Measurements from ENCODE around the gene C16orf96. TPM values are rescaled to one million over a fixed set of nuclear protein-coding genes. Genes with fewer than 3 reads are reported as not detected.

C16orf96 gene
- total and polyA plus RNA-seq, 4 donors: 0.06 to 0.25 (median 0.08) TPM

DNA sequence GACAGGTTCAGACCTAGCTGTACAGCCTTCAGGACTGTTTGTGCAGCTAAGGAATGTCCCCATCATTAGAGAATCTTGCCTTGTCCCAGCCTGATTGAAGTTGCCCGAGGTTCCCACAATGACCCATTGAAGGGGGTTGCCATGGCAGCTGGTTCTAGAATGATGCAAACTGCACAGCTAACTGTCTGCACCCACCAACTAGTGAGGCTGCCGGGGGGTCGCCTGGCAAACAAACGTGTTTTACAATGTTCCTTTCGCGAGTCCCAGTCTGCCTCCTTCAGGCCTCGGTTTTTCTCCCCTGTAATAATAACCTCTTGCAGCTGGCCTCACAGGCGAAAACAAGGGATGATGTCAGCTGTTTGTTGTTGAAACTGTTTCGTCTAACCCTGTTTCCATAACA is 5.5 kb downstream of the C16orf96 start (continued):
- TF ChIP-seq, protein P1, sequence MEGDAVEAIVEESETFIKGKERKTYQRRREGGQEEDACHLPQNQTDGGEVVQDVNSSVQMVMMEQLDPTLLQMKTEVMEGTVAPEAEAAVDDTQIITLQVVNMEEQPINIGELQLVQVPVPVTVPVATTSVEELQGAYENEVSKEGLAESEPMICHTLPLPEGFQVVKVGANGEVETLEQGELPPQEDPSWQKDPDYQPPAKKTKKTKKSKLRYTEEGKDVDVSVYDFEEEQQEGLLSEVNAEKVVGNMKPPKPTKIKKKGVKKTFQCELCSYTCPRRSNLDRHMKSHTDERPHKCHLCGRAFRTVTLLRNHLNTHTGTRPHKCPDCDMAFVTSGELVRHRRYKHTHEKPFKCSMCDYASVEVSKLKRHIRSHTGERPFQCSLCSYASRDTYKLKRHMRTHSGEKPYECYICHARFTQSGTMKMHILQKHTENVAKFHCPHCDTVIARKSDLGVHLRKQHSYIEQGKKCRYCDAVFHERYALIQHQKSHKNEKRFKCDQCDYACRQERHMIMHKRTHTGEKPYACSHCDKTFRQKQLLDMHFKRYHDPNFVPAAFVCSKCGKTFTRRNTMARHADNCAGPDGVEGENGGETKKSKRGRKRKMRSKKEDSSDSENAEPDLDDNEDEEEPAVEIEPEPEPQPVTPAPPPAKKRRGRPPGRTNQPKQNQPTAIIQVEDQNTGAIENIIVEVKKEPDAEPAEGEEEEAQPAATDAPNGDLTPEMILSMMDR (IDR thresholded peaks at IDR 0.05; ENCODE audit: low read depth, low read length, missing input control): no peak
- TF ChIP-seq EGR1 (IDR thresholded peaks at IDR 0.05; ENCODE audit: low read depth in 2 of 2) (no peak), SP1 (IDR thresholded peaks at IDR 0.05) (no peak), HNF4G (IDR thresholded peaks at IDR 0.05) (no peak)

DNA sequence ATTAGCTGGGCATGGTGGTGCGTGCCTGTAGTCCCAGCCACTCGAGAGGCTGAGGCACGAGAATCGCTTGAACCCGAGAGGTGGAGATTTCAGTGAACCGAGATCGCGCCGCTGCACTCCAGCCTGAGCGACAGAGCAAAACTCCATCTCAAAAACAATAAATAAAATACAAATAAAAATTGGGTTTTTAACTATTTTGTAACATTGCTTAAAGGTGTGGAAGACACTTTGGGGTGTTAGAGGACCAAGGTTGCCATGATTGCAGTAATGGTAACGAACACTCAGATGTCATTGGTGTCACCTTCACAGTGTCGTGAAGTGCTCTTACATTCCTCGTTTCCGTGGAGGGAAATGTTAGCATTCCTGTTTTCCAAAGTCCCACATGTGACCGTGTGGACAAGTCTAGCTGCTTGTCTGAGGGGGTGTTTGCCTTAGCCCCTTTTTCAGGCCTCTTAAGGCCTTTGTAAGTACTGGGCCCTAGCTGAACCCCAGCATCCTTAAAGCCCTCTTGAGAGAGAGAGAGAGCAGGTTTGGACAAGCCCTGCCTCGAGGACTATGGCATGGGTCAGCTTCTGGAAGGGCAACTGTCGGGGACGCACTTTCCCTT is 8.6 kb downstream of the C16orf96 start:
- 90% methylated on average over 18 of the region's 18 CpGs for WGBS
- H3K27ac ChIP-seq (ENCODE audit: low read depth in 1 of 2, low read length in 2 of 2): no peak overlapping the region
- H3K4me3 ChIP-seq (ENCODE audit: low read depth in 1 of 3, low read length in 3 of 3): no peak overlapping the region
- no peak for DNase-seq (ENCODE audit: low spot score)
- H3K9me3 ChIP-seq (ENCODE audit: control insufficient read depth in 4 of 4, low read length in 3 of 4): no peaks in the 10 kb centered on the region
- no peaks in the 10 kb centered on the region for H3K36me3 ChIP-seq (ENCODE audit: control insufficient read depth in 4 of 4, insufficient read depth in 3 of 4, low read depth in 1 of 4, low read length in 3 of 4)
- TF ChIP-seq HNF4G (IDR thresholded peaks at IDR 0.05) (no peak), JUND (IDR thresholded peaks at IDR 0.05) (no peak), EGR1 (IDR thresholded peaks at IDR 0.05; ENCODE audit: low read depth in 2 of 2) (no peak)
- no peak overlapping the region for H3K9ac ChIP-seq (ENCODE audit: low read depth in 1 of 2, low read length in 2 of 2)
- no peaks in the 10 kb centered on the region for H3K4me1 ChIP-seq (ENCODE audit: control insufficient read depth in 4 of 4, insufficient read depth in 4 of 4, low read length in 3 of 4)
- H3K27me3 ChIP-seq (ENCODE audit: control insufficient read depth in 4 of 4, insufficient read depth in 4 of 4, low read length in 3 of 4): no peaks in the 10 kb centered on the region

DNA sequence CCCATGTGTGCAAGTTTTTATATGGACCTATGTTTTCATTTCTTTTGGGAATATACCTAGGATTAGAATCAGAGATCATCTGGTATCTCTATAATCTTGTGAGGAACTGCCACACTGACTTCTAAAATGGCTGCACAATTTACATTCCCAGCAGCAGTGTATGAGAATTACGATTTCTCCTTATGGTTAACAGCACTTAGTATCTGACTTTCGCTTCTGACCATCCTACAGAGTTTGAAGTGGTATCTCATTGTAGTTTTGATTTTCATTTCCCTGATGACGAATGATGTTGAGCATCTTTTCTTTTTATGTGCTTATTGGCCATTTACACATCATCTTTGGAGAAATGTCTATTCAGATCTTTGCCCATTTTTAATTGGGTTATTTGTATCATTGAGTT is 10.0 kb downstream of the C16orf96 start:
- H3K9me3 ChIP-seq (ENCODE audit: control insufficient read depth in 4 of 4, low read length in 3 of 4): no peaks in the 10 kb centered on the region
- H3K9ac ChIP-seq (ENCODE audit: low read depth in 1 of 2, low read length in 2 of 2): no peak overlapping the region
- TF ChIP-seq TAF1 (conservative IDR thresholded peaks at IDR 0.05) (no peak), HNF4A (conservative IDR thresholded peaks at IDR 0.05) (no peak), HNF4G (IDR thresholded peaks at IDR 0.05) (no peak), JUND (IDR thresholded peaks at IDR 0.05) (no peak), EGR1 (IDR thresholded peaks at IDR 0.05; ENCODE audit: low read depth in 2 of 2) (no peak), NR2F2 (IDR thresholded peaks at IDR 0.05) (no peak), SP1 (IDR thresholded peaks at IDR 0.05) (no peak)
- TF ChIP-seq, protein P2, sequence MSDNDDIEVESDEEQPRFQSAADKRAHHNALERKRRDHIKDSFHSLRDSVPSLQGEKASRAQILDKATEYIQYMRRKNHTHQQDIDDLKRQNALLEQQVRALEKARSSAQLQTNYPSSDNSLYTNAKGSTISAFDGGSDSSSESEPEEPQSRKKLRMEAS (IDR thresholded peaks at IDR 0.05): no peak
- TF ChIP-seq, protein P1 (IDR thresholded peaks at IDR 0.05; ENCODE audit: low read depth, low read length, missing input control): no peak
- TF ChIP-seq, protein P3, sequence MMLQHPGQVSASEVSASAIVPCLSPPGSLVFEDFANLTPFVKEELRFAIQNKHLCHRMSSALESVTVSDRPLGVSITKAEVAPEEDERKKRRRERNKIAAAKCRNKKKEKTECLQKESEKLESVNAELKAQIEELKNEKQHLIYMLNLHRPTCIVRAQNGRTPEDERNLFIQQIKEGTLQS (IDR thresholded peaks at IDR 0.05): no peak
- no peaks in the 10 kb centered on the region for H3K36me3 ChIP-seq (ENCODE audit: control insufficient read depth in 4 of 4, insufficient read depth in 3 of 4, low read depth in 1 of 4, low read length in 3 of 4)
- no peaks in the 10 kb centered on the region for H3K27me3 ChIP-seq (ENCODE audit: control insufficient read depth in 4 of 4, insufficient read depth in 4 of 4, low read length in 3 of 4)
- no peak overlapping the region for H3K4me3 ChIP-seq (ENCODE audit: low read depth in 1 of 3, low read length in 3 of 3)
- 88% methylated on average over 3 of the region's 3 CpGs for WGBS
- DNase-seq (ENCODE audit: low spot score): no peak
- no peaks in the 10 kb centered on the region for H3K4me1 ChIP-seq (ENCODE audit: control insufficient read depth in 4 of 4, insufficient read depth in 4 of 4, low read length in 3 of 4)
- no peak overlapping the region for H3K27ac ChIP-seq (ENCODE audit: low read depth in 1 of 2, low read length in 2 of 2)

DNA sequence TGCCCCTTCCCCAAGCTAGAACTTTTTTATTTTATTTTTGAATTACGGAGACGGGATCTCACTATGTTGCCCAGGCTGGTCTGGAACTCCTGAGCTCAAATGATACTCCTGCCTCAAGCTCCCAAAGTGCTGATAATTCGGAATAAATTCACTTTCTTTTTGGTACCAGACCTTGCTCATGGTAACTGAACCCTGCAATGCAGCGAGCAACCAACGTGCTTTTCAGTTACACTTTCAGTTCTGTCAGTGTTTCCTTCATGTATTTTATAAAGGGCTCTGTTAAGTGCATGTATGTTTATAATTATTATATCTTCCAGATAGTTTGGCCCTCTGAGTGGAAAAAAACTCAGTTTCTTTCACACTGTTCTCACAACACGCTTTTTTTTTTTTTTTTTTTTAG is 13.9 kb downstream of the C16orf96 start:
- DNase-seq (ENCODE audit: low spot score): no peak
- WGBS: 74% methylated on average over 6 of the region's 6 CpGs
- Histone ChIP-seq H3K27ac (ENCODE audit: low read depth in 1 of 2, low read length in 2 of 2) (no peak overlapping the region), H3K4me3 (ENCODE audit: low read depth in 1 of 3, low read length in 3 of 3) (no peak overlapping the region), H3K9ac (ENCODE audit: low read depth in 1 of 2, low read length in 2 of 2) (no peak overlapping the region), H3K36me3 (ENCODE audit: control insufficient read depth in 4 of 4, insufficient read depth in 3 of 4, low read depth in 1 of 4, low read length in 3 of 4) (no peaks in the 10 kb centered on the region), H3K27me3 (ENCODE audit: control insufficient read depth in 4 of 4, insufficient read depth in 4 of 4, low read length in 3 of 4) (no peaks in the 10 kb centered on the region), H3K9me3 (ENCODE audit: control insufficient read depth in 4 of 4, low read length in 3 of 4) (no peaks in the 10 kb centered on the region), H3K4me1 (ENCODE audit: control insufficient read depth in 4 of 4, insufficient read depth in 4 of 4, low read length in 3 of 4) (no peaks in the 10 kb centered on the region)
- TF ChIP-seq HNF4G (IDR thresholded peaks at IDR 0.05): no peak
- TF ChIP-seq YY1 (IDR thresholded peaks at IDR 0.05): no peak
- no peak for TF ChIP-seq TAF1 (conservative IDR thresholded peaks at IDR 0.05)
- TF ChIP-seq JUND (IDR thresholded peaks at IDR 0.05): no peak
- TF ChIP-seq RAD21 (IDR thresholded peaks at IDR 0.05): no peak
- TF ChIP-seq FOXA1 (IDR thresholded peaks at IDR 0.05): no peak
- no peak for TF ChIP-seq NR2F2 (IDR thresholded peaks at IDR 0.05)
- TF ChIP-seq, protein P1 (IDR thresholded peaks at IDR 0.05; ENCODE audit: low read depth, low read length, missing input control): no peak
- TF ChIP-seq SP1 (IDR thresholded peaks at IDR 0.05): no peak
- no peak for TF ChIP-seq RXRA (IDR thresholded peaks at IDR 0.05)
- no peak for TF ChIP-seq EGR1 (IDR thresholded peaks at IDR 0.05; ENCODE audit: low read depth in 2 of 2)

Measured in liver (tissue), 9 donors.